GM19035 (cell line): ENCODE data around the gene ERN2.

ENCODE experiments used
- ATAC-seq: cut with Tn5 transposase; IDR thresholded peaks from one replicate; pipeline ENCODE4 v1.9.1; 2021; ENCODE audit not compliant: unreplicated experiment

ERN2 gene

GRCh38 chr16:23689442-23690187, 23.4 kb downstream of the ERN2 start:
- no peak for ATAC-seq

GRCh38 chr16:23687034-23687808, 25.8 kb downstream of the ERN2 start:
- no peak for ATAC-seq

GRCh38 chr16:23683487-23683886, 29.5 kb downstream of the ERN2 start:
- ATAC-seq = no peak

- no peak for ATAC-seq
These were observed 30.8 kb downstream of the ERN2 start for GRCh38 chr16:23682181-23682580.

GRCh38 chr16:23679986-23680336, 33.1 kb downstream of the ERN2 start:
- no peak for ATAC-seq

- peak; percentile 6 for ATAC-seq
These were observed 33.6 kb downstream of the ERN2 start for GRCh38 chr16:23679274-23679985.

- ATAC-seq = peak; percentile 83
These were observed 34.4 kb downstream of the ERN2 start, which contains the start of gene PLK1 for GRCh38 chr16:23678430-23679273. Gene PLK1 (plus strand): TSS chr16:23678889. CDS start chr16:23678933, 44 bp downstream.

GRCh38 chr16:23676924-23677480, 36.0 kb downstream of the ERN2 start:
- ATAC-seq = no peak

- ATAC-seq = no peak
These were observed 38.9 kb downstream of the ERN2 start for GRCh38 chr16:23673971-23674614.

GRCh38 chr16:23670137-23670776, 42.8 kb downstream of the ERN2 start:
- ATAC-seq = peak; percentile 94

- ATAC-seq = no peak
These were observed 44.1 kb downstream of the ERN2 start for GRCh38 chr16:23668873-23669272.

GRCh38 chr16:23668225-23668624, 44.8 kb downstream of the ERN2 start:
- ATAC-seq = no peak

GRCh38 chr16:23667355-23667659, 45.7 kb downstream of the ERN2 start:
- no peak for ATAC-seq

GRCh38 chr16:23666571-23667354, 46.3 kb downstream of the ERN2 start:
- ATAC-seq = no peak

GRCh38 chr16:23663918-23664317, 49.1 kb downstream of the ERN2 start:
- ATAC-seq = no peak

- peak; percentile 53 for ATAC-seq
These were observed 61.0 kb downstream of the ERN2 start for GRCh38 chr16:23651943-23652468.

- no peak for ATAC-seq
These were observed 62.2 kb downstream of the ERN2 start for GRCh38 chr16:23650674-23651416.

GRCh38 chr16:23642246-23642774, 70.7 kb downstream of the ERN2 start:
- no peak for ATAC-seq
